ENCODE measurements around the gene FUCA1. TPM values are rescaled to one million over a fixed set of nuclear protein-coding genes. Genes with fewer than 3 reads are reported as not detected.

FUCA1 gene
- polyA plus RNA-seq, 3 donors, result 24.2 to 97.7 (median 96.6) TPM

GRCh38 chr1:23864801-23865542 is 3.1 kb downstream of the FUCA1 start:
- Histone ChIP-seq H2AFZ (ENCODE audit: insufficient read depth, low read depth, low read length, poor library complexity, severe bottlenecking) (no peak overlapping the region), H3K27ac (ENCODE audit: low read depth in 1 of 2, low read length in 2 of 2) (no peak overlapping the region), H3K36me3 (replicated peaks in 1 of 2; ENCODE audit: control insufficient read depth in 1 of 2, insufficient read depth in 2 of 2, low read length in 2 of 2) (peaks cover 36 to 48% of the 10 kb centered on the region in 2 donors), H3K4me3 (replicated peaks in 1 of 3; ENCODE audit: low read depth in 2 of 3, low read length in 3 of 3) (no peak overlapping the region), H3K4me1 (ENCODE audit: control insufficient read depth in 1 of 2, insufficient read depth in 2 of 2, low read length in 2 of 2) (peaks cover 41 to 43% of the 10 kb centered on the region in 2 donors), H3K4me2 (replicated peaks; ENCODE audit: extremely low read depth, low read length, poor library complexity, severe bottlenecking) (no peak overlapping the region), H3K79me2 (ENCODE audit: insufficient read depth, low read length) (peaks cover 7% of the 10 kb centered on the region), H3K9me3 (replicated peaks in 1 of 2; ENCODE audit: control insufficient read depth in 1 of 2, insufficient read depth in 1 of 2, low read length in 2 of 2) (no peaks in the 10 kb centered on the region), H3K9ac (ENCODE audit: insufficient read depth, low read length, poor library complexity, severe bottlenecking) (no peak overlapping the region), H3K27me3 (ENCODE audit: control insufficient read depth in 2 of 2, insufficient read depth in 2 of 2, low read length in 2 of 2) (no peaks in the 10 kb centered on the region), H4K20me1 (ENCODE audit: insufficient read depth, low read length) (no peaks in the 10 kb centered on the region)
- H3K4me3 Mint-ChIP-seq, result no peak overlapping the region
- peaks cover 0 to 9% (median 2%) of the 10 kb centered on the region in 7 donors for H3K9me3 Mint-ChIP-seq
- WGBS (ENCODE audit: insufficient coverage), result 97% methylated on average over 12 of the region's 13 CpGs
- H3K27ac Mint-ChIP-seq, result peak overlapping the region in 2 of 7 donors; percentile 59 to 64
- peaks cover 34 to 48% of the 10 kb centered on the region in 2 donors for H3K36me3 Mint-ChIP-seq
- H3K4me1 Mint-ChIP-seq, result peaks cover 43% of the 10 kb centered on the region
- no peak for DNase-seq
- TF ChIP-seq, protein P1, sequence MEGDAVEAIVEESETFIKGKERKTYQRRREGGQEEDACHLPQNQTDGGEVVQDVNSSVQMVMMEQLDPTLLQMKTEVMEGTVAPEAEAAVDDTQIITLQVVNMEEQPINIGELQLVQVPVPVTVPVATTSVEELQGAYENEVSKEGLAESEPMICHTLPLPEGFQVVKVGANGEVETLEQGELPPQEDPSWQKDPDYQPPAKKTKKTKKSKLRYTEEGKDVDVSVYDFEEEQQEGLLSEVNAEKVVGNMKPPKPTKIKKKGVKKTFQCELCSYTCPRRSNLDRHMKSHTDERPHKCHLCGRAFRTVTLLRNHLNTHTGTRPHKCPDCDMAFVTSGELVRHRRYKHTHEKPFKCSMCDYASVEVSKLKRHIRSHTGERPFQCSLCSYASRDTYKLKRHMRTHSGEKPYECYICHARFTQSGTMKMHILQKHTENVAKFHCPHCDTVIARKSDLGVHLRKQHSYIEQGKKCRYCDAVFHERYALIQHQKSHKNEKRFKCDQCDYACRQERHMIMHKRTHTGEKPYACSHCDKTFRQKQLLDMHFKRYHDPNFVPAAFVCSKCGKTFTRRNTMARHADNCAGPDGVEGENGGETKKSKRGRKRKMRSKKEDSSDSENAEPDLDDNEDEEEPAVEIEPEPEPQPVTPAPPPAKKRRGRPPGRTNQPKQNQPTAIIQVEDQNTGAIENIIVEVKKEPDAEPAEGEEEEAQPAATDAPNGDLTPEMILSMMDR (IDR thresholded peaks at IDR 0.05), result no peak
- H3K27me3 Mint-ChIP-seq (ENCODE audit: low read depth in 3 of 3), result peaks cover 0 to 13% (median 2%) of the 10 kb centered on the region in 3 donors
- intact Hi-C loops (cut with micrococcal nuclease), result loop anchor here (5.0 kb wide), 3 partner anchors 52 to 78 kb away; no protein-coding TSS in a partner anchor

- WGBS (ENCODE audit: insufficient coverage), result no CpG with 5 or more reads among the region's 3 CpGs
Measured at GRCh38 chr1:23862640-23863039, 5.5 kb downstream of the FUCA1 start.

More at GRCh38 chr1:23862640-23863039, 5.5 kb downstream of the FUCA1 start:
- Mint-ChIP-seq H3K4me1 (peaks cover 26% of the 10 kb centered on the region), H3K9me3 (no peaks in the 10 kb centered on the region), H3K36me3 (peaks cover 52 to 69% of the 10 kb centered on the region in 2 donors), H3K4me3 (no peak overlapping the region), H3K27ac (no peak overlapping the region), H3K27me3 (ENCODE audit: low read depth in 3 of 3) (peaks cover 0 to 6% (median 2%) of the 10 kb centered on the region in 3 donors)
- TF ChIP-seq, protein P1 (IDR thresholded peaks at IDR 0.05), result no peak
- Histone ChIP-seq H3K4me3 (replicated peaks in 1 of 3; ENCODE audit: low read depth in 2 of 3, low read length in 3 of 3) (no peak overlapping the region), H3K27ac (ENCODE audit: low read depth in 1 of 2, low read length in 2 of 2) (no peak overlapping the region), H3K79me2 (ENCODE audit: insufficient read depth, low read length) (peaks cover 4% of the 10 kb centered on the region), H3K4me2 (replicated peaks; ENCODE audit: extremely low read depth, low read length, poor library complexity, severe bottlenecking) (no peak overlapping the region), H3K36me3 (replicated peaks in 1 of 2; ENCODE audit: control insufficient read depth in 1 of 2, insufficient read depth in 2 of 2, low read length in 2 of 2) (peaks cover 53 to 72% of the 10 kb centered on the region in 2 donors), H3K9me3 (replicated peaks in 1 of 2; ENCODE audit: control insufficient read depth in 1 of 2, insufficient read depth in 1 of 2, low read length in 2 of 2) (no peaks in the 10 kb centered on the region), H3K9ac (ENCODE audit: insufficient read depth, low read length, poor library complexity, severe bottlenecking) (no peak overlapping the region), H2AFZ (ENCODE audit: insufficient read depth, low read depth, low read length, poor library complexity, severe bottlenecking) (no peak overlapping the region), H3K4me1 (ENCODE audit: control insufficient read depth in 1 of 2, insufficient read depth in 2 of 2, low read length in 2 of 2) (peaks cover 24% of the 10 kb centered on the region in 2 donors), H4K20me1 (ENCODE audit: insufficient read depth, low read length) (no peaks in the 10 kb centered on the region), H3K27me3 (ENCODE audit: control insufficient read depth in 2 of 2, insufficient read depth in 2 of 2, low read length in 2 of 2) (no peaks in the 10 kb centered on the region)
- no peak for DNase-seq
- intact Hi-C loops (cut with micrococcal nuclease), result no loop called here

All from CD14-positive monocyte (primary cell).